ENCODE measurements around the gene ANAPC2.
A peak's percentile ranks its signal among the peaks of the same experiment; 100 is the strongest.

ANAPC2 gene

GRCh38 chr9:137126786-137127185, 61.6 kb downstream of the ANAPC2 start:
- peak in 2 of 3 donors; percentile 35 to 37 for DNase-seq

All from suppressor macrophage treated with lipopolysaccharide for 1 hour (primary cell).